GM19025 (cell line): ENCODE results near the gene CWC27.

ENCODE experiments used
- ATAC-seq: cut with Tn5 transposase; IDR thresholded peaks from one replicate; pipeline ENCODE4 v1.9.1; 2021; ENCODE audit warnings: mild to moderate bottlenecking, low read depth, moderate library complexity; ENCODE audit not compliant: unreplicated experiment

The CWC27 gene

GRCh38 chr5:65024681-65025080, 256.0 kb downstream of the CWC27 start:
- ATAC-seq = no peak

GRCh38 chr5:65026816-65027548, 258.3 kb downstream of the CWC27 start:
- ATAC-seq = no peak

- no peak for ATAC-seq
These were observed 260.4 kb downstream of the CWC27 start for GRCh38 chr5:65029178-65029577.

DNA sequence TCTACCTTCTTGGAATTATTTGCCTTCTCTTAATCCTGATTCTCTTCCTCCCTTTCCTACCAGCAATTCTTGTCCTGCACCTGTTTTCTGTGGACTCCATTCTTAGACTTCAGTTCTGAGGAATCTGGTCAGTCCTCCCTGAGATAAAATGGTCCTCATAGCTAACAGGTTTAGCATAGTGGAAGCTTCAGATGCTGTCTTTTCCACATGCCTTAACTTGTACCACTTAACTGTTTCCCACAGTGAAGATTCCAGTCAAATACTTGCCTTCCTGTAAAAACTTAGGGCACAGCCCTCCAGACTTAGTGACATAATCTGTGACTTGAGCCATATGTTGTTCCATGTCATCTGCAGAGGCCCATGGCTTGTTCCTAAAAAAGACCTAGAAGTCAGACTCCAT, 261.3 kb downstream of the CWC27 start:
- no peak for ATAC-seq

GRCh38 chr5:65032250-65032649, 263.5 kb downstream of the CWC27 start:
- ATAC-seq = no peak

- ATAC-seq = no peak
These were observed 265.5 kb downstream of the CWC27 start for GRCh38 chr5:65034029-65034812.

DNA sequence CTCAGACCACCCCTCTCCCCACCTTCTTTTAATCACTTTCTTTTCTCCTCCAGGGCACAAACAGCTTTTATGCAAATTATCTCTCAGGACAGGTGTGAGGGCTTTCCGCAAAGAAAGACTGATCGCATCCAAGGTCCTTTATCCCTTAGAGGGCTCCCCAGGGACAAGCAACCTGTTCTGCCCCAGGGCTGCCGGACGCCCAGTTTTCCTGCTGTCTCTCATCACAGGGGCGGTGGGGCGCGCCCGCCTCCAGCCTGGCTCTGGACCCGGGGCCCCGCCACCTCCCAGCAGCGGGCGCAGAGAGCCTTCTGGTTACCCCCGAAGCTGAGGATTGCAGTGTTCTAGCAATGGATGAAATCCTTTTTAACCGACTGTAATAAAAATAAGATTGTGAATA, 266.1 kb downstream of the CWC27 start:
- ATAC-seq = no peak

DNA sequence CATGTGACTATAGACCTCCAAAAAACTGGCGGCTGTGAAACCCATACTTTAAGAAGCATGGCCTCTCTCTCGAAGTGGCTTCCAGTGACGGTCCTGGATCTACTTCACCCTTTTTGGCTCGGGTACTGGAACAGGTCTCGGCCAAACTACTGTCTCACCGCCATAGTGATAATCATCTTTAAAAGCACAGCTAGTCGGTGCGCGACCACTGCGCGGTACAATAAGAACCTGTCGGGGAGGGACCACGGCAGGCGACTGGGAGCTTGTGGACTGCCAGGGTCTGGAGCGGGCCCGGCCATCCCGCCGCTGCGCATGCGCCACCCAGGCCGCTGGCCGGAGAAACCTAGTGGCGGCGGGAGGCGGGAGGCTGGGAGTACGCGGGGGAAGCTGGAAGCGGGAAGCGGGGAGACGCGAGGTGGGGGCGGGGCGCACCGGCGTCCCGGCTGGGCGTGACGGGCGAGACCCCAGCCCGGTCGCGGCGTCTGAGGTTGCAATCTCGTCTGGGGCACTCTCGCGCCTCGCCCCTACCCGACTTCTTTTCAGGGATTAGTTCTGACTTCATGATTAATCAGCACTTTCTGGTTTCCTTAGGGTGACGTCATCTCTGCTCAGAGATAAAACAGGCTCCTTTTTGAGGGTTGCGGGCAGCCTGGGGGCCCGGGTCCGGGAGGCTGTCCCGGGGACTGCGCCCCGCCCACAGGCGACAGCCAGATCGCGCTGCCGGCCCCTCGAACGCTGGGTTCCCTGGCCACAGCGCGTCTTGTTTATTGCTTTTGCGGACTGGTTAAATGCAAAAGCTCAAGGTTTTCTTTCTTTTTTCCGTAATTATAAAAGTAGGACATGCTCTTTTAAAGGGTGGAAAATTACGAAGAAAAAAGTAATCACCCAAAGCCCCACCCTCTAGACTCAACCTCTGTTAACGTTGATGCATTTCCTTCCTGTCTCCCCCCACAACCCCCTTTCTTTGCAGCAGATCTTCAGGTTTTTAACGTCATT, 266.8 kb downstream of the CWC27 start:
- peak; percentile 84 for ATAC-seq

GRCh38 chr5:65037831-65038815, 269.4 kb downstream of the CWC27 start:
- no peak for ATAC-seq

DNA sequence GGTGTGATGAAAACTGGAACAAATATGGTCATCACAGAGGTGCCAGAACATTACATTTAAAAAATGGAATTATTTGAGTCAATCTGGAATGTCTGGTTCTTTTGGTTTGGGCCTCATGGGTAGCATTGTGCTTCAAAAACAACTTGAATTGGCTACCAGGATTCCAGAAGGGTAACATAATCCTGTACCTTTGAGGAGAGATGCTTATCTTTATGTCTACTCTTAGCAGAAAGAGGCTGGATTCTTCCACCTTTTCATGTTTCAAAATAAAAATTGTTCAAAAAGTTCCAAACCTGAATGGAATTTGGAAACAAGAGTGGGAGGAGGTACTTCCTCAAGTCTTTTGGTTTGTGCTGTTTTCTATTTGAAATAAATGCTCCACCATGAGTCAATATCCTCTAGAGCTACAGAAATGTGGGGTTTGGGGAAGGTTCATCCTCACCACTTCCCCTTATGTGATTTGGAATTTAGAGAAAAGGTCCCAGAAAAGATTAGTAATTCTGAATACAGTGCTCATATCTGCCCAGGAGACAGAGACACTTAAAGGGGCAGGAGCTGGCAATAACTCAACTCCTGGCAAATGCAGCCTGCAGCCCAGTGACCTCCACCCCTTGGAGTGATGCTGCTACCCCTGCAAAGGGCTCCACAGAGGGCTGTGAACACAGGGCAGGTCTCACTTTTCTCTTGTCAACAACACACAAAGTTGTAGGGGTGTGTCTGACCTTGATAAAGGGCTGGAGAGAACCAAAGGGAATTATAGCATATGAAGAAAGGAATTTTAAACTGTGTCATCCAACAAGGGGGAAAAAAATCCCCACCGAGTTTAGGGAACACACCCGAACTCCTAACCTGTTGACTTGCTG, 272.8 kb downstream of the CWC27 start:
- no peak for ATAC-seq

DNA sequence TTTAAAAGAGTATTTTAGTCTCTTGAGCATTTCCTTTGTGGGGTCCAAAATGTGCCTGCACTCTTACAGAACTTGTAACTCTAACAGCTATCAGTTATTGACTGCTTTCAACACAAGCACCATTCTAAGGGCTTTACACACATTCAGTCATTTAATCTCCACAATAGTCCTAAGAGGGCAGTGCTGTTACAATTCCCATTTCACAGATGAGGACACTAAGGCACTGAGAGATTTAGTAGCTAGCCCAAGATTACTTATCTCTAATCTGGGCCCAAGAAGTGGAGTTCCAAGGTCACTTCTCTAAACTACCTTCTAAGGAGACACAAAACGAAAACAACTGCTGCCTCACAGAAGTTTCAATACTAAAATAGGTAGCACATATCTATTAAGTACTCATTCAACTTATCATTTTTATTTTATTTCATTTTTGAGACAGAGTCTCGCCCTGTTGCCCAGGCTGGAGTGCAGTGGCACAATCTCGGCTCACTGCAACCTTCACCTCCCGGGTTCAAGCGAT, 275.2 kb downstream of the CWC27 start:
- peak; percentile 26 for ATAC-seq

DNA sequence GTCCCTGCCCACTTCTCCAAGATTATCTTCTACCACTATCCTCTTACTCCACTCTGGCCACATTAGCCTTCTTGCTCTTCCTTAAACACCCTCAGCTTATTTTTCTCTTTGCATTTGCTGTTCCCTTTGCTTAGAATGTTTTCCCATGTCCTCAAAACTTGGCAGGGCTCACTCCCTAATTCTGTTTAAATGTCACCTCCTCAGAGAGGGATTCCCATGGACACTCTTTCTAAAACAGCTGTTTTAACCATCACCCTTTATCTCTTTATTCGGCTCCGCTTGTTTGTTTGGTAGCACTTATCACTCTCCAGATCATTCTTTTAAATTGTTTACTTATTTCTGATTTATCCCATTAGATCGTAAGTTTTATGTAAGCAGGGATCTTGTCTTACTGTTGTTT, 278.5 kb downstream of the CWC27 start:
- ATAC-seq = no peak

DNA sequence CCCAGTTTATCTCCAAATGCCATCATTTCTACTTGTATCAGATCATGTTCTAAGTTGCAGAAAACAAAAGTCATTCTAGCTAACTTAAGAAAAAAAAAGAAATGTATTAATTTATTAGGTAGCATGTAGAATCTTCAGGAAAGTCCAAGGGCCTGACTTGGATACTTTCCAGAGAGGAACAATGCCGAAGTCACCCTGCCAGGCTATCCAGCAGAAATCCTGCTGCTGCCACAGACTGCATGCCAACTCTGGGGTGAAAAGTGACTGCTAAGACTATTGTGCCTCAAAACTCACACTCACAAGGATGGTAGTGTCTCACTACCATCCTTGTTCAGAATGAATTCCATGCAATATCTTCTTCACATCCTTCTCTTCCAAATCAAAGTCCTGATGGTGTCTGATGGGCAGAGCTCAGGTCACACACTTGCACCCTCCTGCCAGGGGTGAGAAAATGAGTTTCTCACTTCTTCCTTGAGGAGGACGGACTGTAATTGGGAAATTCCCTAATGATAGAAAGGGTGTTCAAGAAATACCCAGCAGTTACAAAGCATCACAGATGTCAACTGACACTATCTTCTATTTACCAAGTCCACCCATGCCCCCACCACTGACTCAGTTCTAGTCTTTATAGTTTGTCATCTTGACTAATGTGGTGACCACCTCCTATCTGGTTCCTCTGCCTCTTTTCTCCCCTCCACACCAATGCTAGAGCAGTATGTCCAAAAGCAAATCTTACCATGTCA, 279.4 kb downstream of the CWC27 start:
- ATAC-seq = peak; percentile 56

GRCh38 chr5:65050140-65050539, 281.4 kb downstream of the CWC27 start:
- no peak for ATAC-seq

DNA sequence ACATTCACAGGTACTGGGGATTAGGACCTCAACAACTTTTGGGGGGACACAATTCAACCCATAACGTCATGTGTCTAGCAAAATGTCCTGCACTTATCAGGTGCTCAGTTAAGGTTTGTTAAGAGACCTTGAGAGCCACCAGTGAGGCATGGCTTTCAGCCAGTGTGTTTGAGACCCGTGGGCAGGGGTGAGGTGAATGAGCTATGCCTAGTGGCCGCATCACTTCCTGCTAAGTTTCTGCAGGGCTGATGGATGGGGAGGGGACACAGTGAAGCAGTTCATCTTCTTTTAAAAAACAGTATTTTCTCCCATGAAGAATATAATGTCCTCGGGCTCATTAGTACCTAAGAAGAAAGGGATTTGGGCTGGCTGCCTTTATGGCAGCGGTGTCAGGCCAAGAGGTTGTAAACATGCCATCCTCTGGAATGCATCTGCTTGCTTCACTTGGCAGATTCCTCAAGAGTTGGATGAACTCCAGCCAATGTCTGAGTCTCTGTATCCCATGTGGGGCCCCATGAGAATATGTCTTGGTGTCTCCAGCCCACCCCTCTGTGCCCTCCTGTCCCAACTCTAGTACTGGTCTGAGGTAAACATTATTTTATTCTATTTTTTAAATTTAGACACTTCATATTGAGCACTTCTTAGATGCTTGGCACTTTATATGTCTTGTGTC, 282.2 kb downstream of the CWC27 start:
- no peak for ATAC-seq

DNA sequence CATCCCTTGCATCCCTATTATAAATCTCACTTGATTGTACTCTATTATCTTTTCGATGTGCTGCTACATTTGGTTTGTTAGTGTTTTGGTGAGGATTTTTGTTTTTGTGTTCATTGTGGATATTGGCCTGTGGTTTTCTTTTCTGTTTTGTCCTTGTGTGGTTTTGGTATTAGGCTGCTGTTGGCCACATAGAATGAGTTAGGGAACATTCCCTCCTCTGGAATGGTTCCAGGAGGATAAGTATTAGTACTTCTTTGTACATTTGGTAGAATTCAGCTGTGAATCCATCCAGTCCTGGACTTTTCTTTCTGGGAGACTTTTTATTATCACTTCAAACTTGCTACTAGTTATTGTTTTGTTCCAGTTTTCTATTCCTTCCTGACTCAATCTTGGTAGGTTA, 287.2 kb downstream of the CWC27 start:
- ATAC-seq = no peak
